Measurements from ENCODE around the gene MXD4. TPM values are rescaled to one million over a fixed set of nuclear protein-coding genes. Genes with fewer than 3 reads are reported as not detected.
"Not testable (repeated sequence)": the region's sequence is repeated elsewhere in the genome, so short reads cannot be mapped to it uniquely, and the experiment has no call there.

MXD4 gene
- total RNA-seq, 2 donors from 2014 or later = 36.7 to 43.3 TPM

- H3K4me1 ChIP-seq = peaks cover 7% of the 10 kb centered on the region
- no peaks in the 10 kb centered on the region for H3K9me3 ChIP-seq
- no peak for TF ChIP-seq CTCF (IDR thresholded peaks at IDR 0.05)
- intact Hi-C loops (cut with DNase I) = no loop called here
- DNase-seq = no peak
- H3K27ac ChIP-seq = no peak overlapping the region
- no peak overlapping the region for H3K9ac ChIP-seq (ENCODE audit: low read depth in 2 of 2, low read length in 2 of 2)
- H3K36me3 ChIP-seq = no peaks in the 10 kb centered on the region
- H3K4me3 ChIP-seq = no peak overlapping the region
- no peaks in the 10 kb centered on the region for H3K27me3 ChIP-seq
Observed at GRCh38 chr4:2236944-2237666, 24.8 kb downstream of the MXD4 start.

- Histone ChIP-seq H3K27ac (no peak overlapping the region), H3K9ac (ENCODE audit: low read depth in 2 of 2, low read length in 2 of 2) (no peak overlapping the region), H3K4me3 (no peak overlapping the region), H3K4me1 (no peaks in the 10 kb centered on the region), H3K27me3 (no peaks in the 10 kb centered on the region), H3K9me3 (no peaks in the 10 kb centered on the region), H3K36me3 (no peaks in the 10 kb centered on the region)
- intact Hi-C loops (cut with DNase I) = no loop called here
- TF ChIP-seq CTCF (IDR thresholded peaks at IDR 0.05) = no peak
- no peak for DNase-seq
Observed at GRCh38 chr4:2231082-2231481, 30.8 kb downstream of the MXD4 start.

- Histone ChIP-seq H3K27me3 (no peaks in the 10 kb centered on the region), H3K4me3 (no peak overlapping the region), H3K4me1 (no peaks in the 10 kb centered on the region), H3K36me3 (no peaks in the 10 kb centered on the region), H3K27ac (no peak overlapping the region), H3K9ac (ENCODE audit: low read depth in 2 of 2, low read length in 2 of 2) (no peak overlapping the region), H3K9me3 (no peaks in the 10 kb centered on the region)
- no peak for TF ChIP-seq CTCF (IDR thresholded peaks at IDR 0.05)
- DNase-seq = no peak
- intact Hi-C loops (cut with DNase I) = no loop called here
Observed at GRCh38 chr4:2226261-2226660, 35.6 kb downstream of the MXD4 start.

- intact Hi-C loops (cut with DNase I) = loop anchor here (5.0 kb wide), 1 partner anchor 219 kb away; no protein-coding TSS in a partner anchor
- no peak for TF ChIP-seq CTCF (IDR thresholded peaks at IDR 0.05)
Observed at GRCh38 chr4:2222838-2223237, 39.1 kb downstream of the MXD4 start.

GRCh38 chr4:2221378-2221777 lies 40.5 kb downstream of the MXD4 start:
- not testable (repeated sequence) for H3K4me3 ChIP-seq; DNase-seq; H3K27me3 ChIP-seq; H3K4me1 ChIP-seq; H3K9me3 ChIP-seq; H3K9ac ChIP-seq (ENCODE audit: low read depth in 2 of 2, low read length in 2 of 2); H3K36me3 ChIP-seq; H3K27ac ChIP-seq
- intact Hi-C loops (cut with DNase I) = loop anchor here (5.0 kb wide), 1 partner anchor 221 kb away; no protein-coding TSS in a partner anchor

More at GRCh38 chr4:2222838-2223237, 39.1 kb downstream of the MXD4 start:
- no peak for DNase-seq
- Histone ChIP-seq H3K4me1 (no peaks in the 10 kb centered on the region), H3K27ac (no peak overlapping the region), H3K9ac (ENCODE audit: low read depth in 2 of 2, low read length in 2 of 2) (no peak overlapping the region), H3K36me3 (no peaks in the 10 kb centered on the region), H3K27me3 (no peaks in the 10 kb centered on the region), H3K4me3 (no peak overlapping the region), H3K9me3 (no peaks in the 10 kb centered on the region)

- H3K27me3 ChIP-seq = no peaks in the 10 kb centered on the region
- intact Hi-C loops (cut with DNase I) = loop anchor here (5.0 kb wide), 1 partner anchor 222 kb away; no protein-coding TSS in a partner anchor
- TF ChIP-seq CTCF (IDR thresholded peaks at IDR 0.05) = peak; percentile 79
- H3K27ac ChIP-seq = no peak overlapping the region
- H3K36me3 ChIP-seq = no peaks in the 10 kb centered on the region
- no peaks in the 10 kb centered on the region for H3K9me3 ChIP-seq
- no peak overlapping the region for H3K9ac ChIP-seq (ENCODE audit: low read depth in 2 of 2, low read length in 2 of 2)
- H3K4me1 ChIP-seq = no peaks in the 10 kb centered on the region
- DNase-seq = peak; percentile 75
- no peak overlapping the region for H3K4me3 ChIP-seq
Observed at GRCh38 chr4:2220016-2220630, 41.8 kb downstream of the MXD4 start.

Data from colonic mucosa (tissue), 4 donors.